GM12878 (cell line): Measurements from ENCODE around the gene JCHAIN. TPM values are rescaled to one million over a fixed set of nuclear protein-coding genes. Genes with fewer than 3 reads are reported as not detected.

Experiments used
- ASH2L ChIP-seq: fragments of 300-600, 200-600 bp; sonication (generic); IDR thresholded peaks from 2 replicates; pipeline ENCODE4 v1.6.1; 2017; ENCODE audit warnings: low read depth, mild to moderate bottlenecking, borderline replicate concordance
- ATF7 ChIP-seq: fragments of 450-650 bp; IDR thresholded peaks from 2 replicates; pipeline ENCODE4 v1.6.1; 2016; ENCODE audit warnings: low read depth, mild to moderate bottlenecking
- BACH1 ChIP-seq: fragments of 450-650 bp; IDR thresholded peaks from 2 replicates; pipeline ENCODE4 v1.6.1; 2017; ENCODE audit warnings: mild to moderate bottlenecking, borderline replicate concordance
- BCL11A ChIP-seq: IDR thresholded peaks from 2 replicates; pipeline ENCODE4 v1.6.1; 2011; ENCODE audit warnings: low read depth, low read length
- CBX3 ChIP-seq: fragments of 200-600 bp; sonication (generic); IDR thresholded peaks from 2 replicates; pipeline ENCODE4 v1.6.1; 2016; ENCODE audit warnings: low read depth, borderline replicate concordance
- E2F8 ChIP-seq: fragments of 450-650 bp; IDR thresholded peaks from 2 replicates; pipeline ENCODE4 v1.6.1; 2018; ENCODE audit warnings: mild to moderate bottlenecking, low read depth, moderate library complexity; ENCODE audit not compliant: partially characterized antibody
- EGR1 ChIP-seq, 2 experiments: IDR thresholded peaks; 1 replicate in 1 of 2; 2 replicates in 1 of 2; pipeline ENCODE4 v1.6.1; 2011 to 2012; ENCODE audit warnings: low read depth in 2 of 2, low read length in 2 of 2, borderline replicate concordance in 1 of 2, mild to moderate bottlenecking in 1 of 2, moderate library complexity in 1 of 2
- ELK1 ChIP-seq: IDR thresholded peaks from 2 replicates; pipeline ENCODE4 v1.6.1; 2012; ENCODE audit warnings: low read depth, low read length, improper control_type of control experiment
- FOS ChIP-seq: IDR thresholded peaks from 3 replicates; pipeline ENCODE4 v1.6.1; 2011; ENCODE audit warnings: borderline replicate concordance; ENCODE audit not compliant: insufficient read length; ENCODE audit errors: extremely low read depth
- LARP7 ChIP-seq: fragments of 450-650 bp; IDR thresholded peaks from 2 replicates; pipeline ENCODE4 v1.6.1; 2017; ENCODE audit warnings: mild to moderate bottlenecking
- MEF2B ChIP-seq: fragments of 450-650 bp; IDR thresholded peaks from 2 replicates; pipeline ENCODE4 v1.6.1; 2018; ENCODE audit warnings: mild to moderate bottlenecking, moderate library complexity; ENCODE audit not compliant: partially characterized antibody, poor library complexity, severe bottlenecking
- MXI1 ChIP-seq: fragments of 150-350 bp; IDR thresholded peaks from 2 replicates; pipeline ENCODE4 v1.6.1; 2011; ENCODE audit warnings: low read depth, mild to moderate bottlenecking, inconsistent platforms, low read length, improper control_type of control experiment
- NFIC ChIP-seq: IDR thresholded peaks from 2 replicates; pipeline ENCODE4 v1.6.1; 2012; ENCODE audit warnings: low read depth, mild to moderate bottlenecking, inconsistent platforms, low read length, moderate library complexity
- PBX3 ChIP-seq: IDR thresholded peaks from 2 replicates; pipeline ENCODE4 v1.6.1; 2011; ENCODE audit warnings: mild to moderate bottlenecking, low read depth, low read length, moderate library complexity; ENCODE audit not compliant: insufficient replicate concordance
- POLR2AphosphoS5 ChIP-seq: IDR thresholded peaks from 2 replicates; pipeline ENCODE4 v1.6.1; 2011; ENCODE audit warnings: mild to moderate bottlenecking, low read length, inconsistent platforms
- POU2F2 ChIP-seq: IDR thresholded peaks from 3 replicates; pipeline ENCODE4 v1.6.1; 2011; ENCODE audit warnings: low read depth, mild to moderate bottlenecking, low read length, borderline replicate concordance
- RBBP5 ChIP-seq: fragments of 200-600 bp; sonication (generic); conservative IDR thresholded peaks from 2 replicates; pipeline ENCODE4 v1.6.1; 2016
- SP1 ChIP-seq: IDR thresholded peaks from one replicate; pipeline ENCODE4 v1.6.1; 2011; ENCODE audit warnings: low read depth, low read length
- WRNIP1 ChIP-seq: IDR thresholded peaks from 2 replicates; pipeline ENCODE4 v1.6.1; 2011; ENCODE audit warnings: low read depth, low read length, improper control_type of control experiment, borderline replicate concordance
- ZNF622 ChIP-seq: fragments of 450-650 bp; IDR thresholded peaks from 2 replicates; pipeline ENCODE4 v1.6.1; 2017; ENCODE audit warnings: mild to moderate bottlenecking, inconsistent platforms
- ZZZ3 ChIP-seq: IDR thresholded peaks from 2 replicates; pipeline ENCODE4 v1.6.1; 2011; ENCODE audit warnings: low read depth; ENCODE audit not compliant: control insufficient read depth, insufficient read length
- polyA plus RNA-seq, 11 experiments: library from polyadenylated mRNA; depleted of rRNA in 4 of 11; unstranded in 6 of 11; stranded (reverse) in 5 of 11; fragments of >200 nt; fragmentation: Nextera tagmentation in 4 of 11; fragmentation: Illumina TruSeq in 1 of 11; extraction: Ambion mirVana in 4 of 11; extraction: Trizol in 1 of 11; gene quantifications; 1 replicate in 1 of 11; 2 replicates in 10 of 11; pipeline versions ENCODE4 v1.2.1 to v1.2.3, GENCODE V29; 2011 to 2016; ENCODE audit warnings: inconsistent platforms in 2 of 11, missing spikeins in 2 of 11, low read depth in 1 of 11
- total RNA-seq, 4 experiments: library from RNA; depleted of rRNA in 3 of 4; stranded (reverse); fragments of >200 nt in 3 of 4; fragmentation: Illumina TruSeq in 1 of 4; extraction: Trizol in 1 of 4; gene quantifications; 2 replicates each; pipeline versions ENCODE4 v1.2.1 to v1.2.3, GENCODE V29; 2013 to 2021
- TF ChIP-seq, protein P1 (sequence below): fragments of 450-650 bp; IDR thresholded peaks from 2 replicates; pipeline ENCODE4 v1.6.1; 2017; ENCODE audit warnings: low read depth, mild to moderate bottlenecking, moderate library complexity
- TF ChIP-seq, protein P2 (sequence below): fragments of 450-650 bp; IDR thresholded peaks from 2 replicates; pipeline ENCODE4 v1.6.1; 2017; ENCODE audit warnings: mild to moderate bottlenecking

JCHAIN gene
- total and polyA plus RNA-seq, 10 of the 15 experiments (the other 5 are each of a cell fraction or from before 2014, with no cell fraction given): 188 to 1,045 (median 486) TPM

GRCh38 chr4:70678383-70678999, 12.2 kb upstream of the JCHAIN start (continued):
- TF ChIP-seq BCL11A (peak; percentile 88), WRNIP1 (no peak), RBBP5 (no peak), ZNF622 (no peak), SP1 (no peak), MEF2B (peak; percentile 81), FOS (no peak), MXI1 (no peak; the same call in 1 of the 2 replicates), LARP7 (no peak), ZZZ3 (no peak), PBX3 (peak; percentile 65), EGR1 (IDR thresholded peaks at IDR 0.05; ENCODE audit: borderline replicate concordance in 1 of 2, low read depth in 2 of 2, low read length in 2 of 2) (no peak), E2F8 (no peak), BACH1 (no peak), ELK1 (no peak), POU2F2 (no peak), ASH2L (no peak), CBX3 (no peak), POLR2AphosphoS5 (no peak), ATF7 (peak; percentile 60), NFIC (peak; percentile 97)
- TF ChIP-seq, protein P1, sequence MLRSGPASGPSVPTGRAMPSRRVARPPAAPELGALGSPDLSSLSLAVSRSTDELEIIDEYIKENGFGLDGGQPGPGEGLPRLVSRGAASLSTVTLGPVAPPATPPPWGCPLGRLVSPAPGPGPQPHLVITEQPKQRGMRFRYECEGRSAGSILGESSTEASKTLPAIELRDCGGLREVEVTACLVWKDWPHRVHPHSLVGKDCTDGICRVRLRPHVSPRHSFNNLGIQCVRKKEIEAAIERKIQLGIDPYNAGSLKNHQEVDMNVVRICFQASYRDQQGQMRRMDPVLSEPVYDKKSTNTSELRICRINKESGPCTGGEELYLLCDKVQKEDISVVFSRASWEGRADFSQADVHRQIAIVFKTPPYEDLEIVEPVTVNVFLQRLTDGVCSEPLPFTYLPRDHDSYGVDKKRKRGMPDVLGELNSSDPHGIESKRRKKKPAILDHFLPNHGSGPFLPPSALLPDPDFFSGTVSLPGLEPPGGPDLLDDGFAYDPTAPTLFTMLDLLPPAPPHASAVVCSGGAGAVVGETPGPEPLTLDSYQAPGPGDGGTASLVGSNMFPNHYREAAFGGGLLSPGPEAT: peak; percentile 70; the same call in 1 of the 2 replicates
- TF ChIP-seq, protein P2, sequence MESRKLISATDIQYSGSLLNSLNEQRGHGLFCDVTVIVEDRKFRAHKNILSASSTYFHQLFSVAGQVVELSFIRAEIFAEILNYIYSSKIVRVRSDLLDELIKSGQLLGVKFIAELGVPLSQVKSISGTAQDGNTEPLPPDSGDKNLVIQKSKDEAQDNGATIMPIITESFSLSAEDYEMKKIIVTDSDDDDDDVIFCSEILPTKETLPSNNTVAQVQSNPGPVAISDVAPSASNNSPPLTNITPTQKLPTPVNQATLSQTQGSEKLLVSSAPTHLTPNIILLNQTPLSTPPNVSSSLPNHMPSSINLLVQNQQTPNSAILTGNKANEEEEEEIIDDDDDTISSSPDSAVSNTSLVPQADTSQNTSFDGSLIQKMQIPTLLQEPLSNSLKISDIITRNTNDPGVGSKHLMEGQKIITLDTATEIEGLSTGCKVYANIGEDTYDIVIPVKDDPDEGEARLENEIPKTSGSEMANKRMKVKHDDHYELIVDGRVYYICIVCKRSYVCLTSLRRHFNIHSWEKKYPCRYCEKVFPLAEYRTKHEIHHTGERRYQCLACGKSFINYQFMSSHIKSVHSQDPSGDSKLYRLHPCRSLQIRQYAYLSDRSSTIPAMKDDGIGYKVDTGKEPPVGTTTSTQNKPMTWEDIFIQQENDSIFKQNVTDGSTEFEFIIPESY: no peak
